ENCODE results near the gene NCR2.

Gene NCR2

GRCh38 chr6:41315203-41315602 is 20.2 kb upstream of the NCR2 start:
- Histone ChIP-seq H3K4me1 (ENCODE audit: control insufficient read depth in 1 of 2, insufficient read depth in 1 of 2, low read depth in 1 of 2, low read length in 1 of 2) (peaks cover 9 to 10% of the 10 kb centered on the region in 2 experiments), H3K27me3 (peaks cover 48% of the 10 kb centered on the region), H3K36me3 (no peaks in the 10 kb centered on the region), H3K4me3 (ENCODE audit: low read depth in 1 of 2, low read length in 1 of 2) (no peak overlapping the region), H3K9me3 (no peaks in the 10 kb centered on the region), H3K27ac (no peak overlapping the region)
- TF ChIP-seq CTCF (IDR thresholded peaks at IDR 0.05), result no peak

- no peaks in the 10 kb centered on the region for H3K9me3 ChIP-seq
- H3K4me1 ChIP-seq (ENCODE audit: control insufficient read depth in 1 of 2, insufficient read depth in 1 of 2, low read depth in 1 of 2, low read length in 1 of 2), result peaks cover 9 to 10% of the 10 kb centered on the region in 2 experiments
- H3K36me3 ChIP-seq, result no peaks in the 10 kb centered on the region
- peaks cover 48% of the 10 kb centered on the region for H3K27me3 ChIP-seq
- no peak overlapping the region for H3K4me3 ChIP-seq (ENCODE audit: low read depth in 1 of 2, low read length in 1 of 2)
- TF ChIP-seq CTCF (IDR thresholded peaks at IDR 0.05), result no peak
- H3K27ac ChIP-seq, result no peak overlapping the region
Observed at GRCh38 chr6:41315943-41316620, 19.3 kb upstream of the NCR2 start.

DNA sequence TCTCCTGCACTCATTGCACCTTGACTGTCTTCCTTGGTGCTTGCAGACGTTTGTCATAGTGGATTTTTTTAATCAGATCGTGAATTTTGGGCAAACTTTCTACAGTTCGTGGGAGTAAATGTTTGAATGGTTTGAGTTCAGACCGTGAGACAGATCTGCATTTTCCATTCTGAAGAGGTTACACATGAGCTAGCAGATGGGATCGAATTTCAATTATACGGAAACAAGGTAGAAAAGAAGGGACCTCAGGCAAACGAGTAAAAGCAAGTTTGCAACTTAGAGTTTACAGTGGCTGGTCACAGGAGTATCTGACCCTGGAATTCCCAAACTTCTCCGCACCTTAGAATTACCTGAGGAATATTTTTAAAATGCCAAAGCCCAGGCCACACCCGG is 17.2 kb upstream of the NCR2 start:
- Histone ChIP-seq H3K4me3 (ENCODE audit: low read depth in 1 of 2, low read length in 1 of 2) (peak overlapping the region; percentile 45 to 49), H3K27me3 (peaks cover 39% of the 10 kb centered on the region), H3K9me3 (no peaks in the 10 kb centered on the region), H3K36me3 (no peaks in the 10 kb centered on the region), H3K27ac (peak overlapping the region; percentile 48), H3K4me1 (ENCODE audit: control insufficient read depth in 1 of 2, insufficient read depth in 1 of 2, low read depth in 1 of 2, low read length in 1 of 2) (peaks cover 9 to 10% of the 10 kb centered on the region in 2 experiments)
- TF ChIP-seq CTCF (IDR thresholded peaks at IDR 0.05), result no peak

DNA sequence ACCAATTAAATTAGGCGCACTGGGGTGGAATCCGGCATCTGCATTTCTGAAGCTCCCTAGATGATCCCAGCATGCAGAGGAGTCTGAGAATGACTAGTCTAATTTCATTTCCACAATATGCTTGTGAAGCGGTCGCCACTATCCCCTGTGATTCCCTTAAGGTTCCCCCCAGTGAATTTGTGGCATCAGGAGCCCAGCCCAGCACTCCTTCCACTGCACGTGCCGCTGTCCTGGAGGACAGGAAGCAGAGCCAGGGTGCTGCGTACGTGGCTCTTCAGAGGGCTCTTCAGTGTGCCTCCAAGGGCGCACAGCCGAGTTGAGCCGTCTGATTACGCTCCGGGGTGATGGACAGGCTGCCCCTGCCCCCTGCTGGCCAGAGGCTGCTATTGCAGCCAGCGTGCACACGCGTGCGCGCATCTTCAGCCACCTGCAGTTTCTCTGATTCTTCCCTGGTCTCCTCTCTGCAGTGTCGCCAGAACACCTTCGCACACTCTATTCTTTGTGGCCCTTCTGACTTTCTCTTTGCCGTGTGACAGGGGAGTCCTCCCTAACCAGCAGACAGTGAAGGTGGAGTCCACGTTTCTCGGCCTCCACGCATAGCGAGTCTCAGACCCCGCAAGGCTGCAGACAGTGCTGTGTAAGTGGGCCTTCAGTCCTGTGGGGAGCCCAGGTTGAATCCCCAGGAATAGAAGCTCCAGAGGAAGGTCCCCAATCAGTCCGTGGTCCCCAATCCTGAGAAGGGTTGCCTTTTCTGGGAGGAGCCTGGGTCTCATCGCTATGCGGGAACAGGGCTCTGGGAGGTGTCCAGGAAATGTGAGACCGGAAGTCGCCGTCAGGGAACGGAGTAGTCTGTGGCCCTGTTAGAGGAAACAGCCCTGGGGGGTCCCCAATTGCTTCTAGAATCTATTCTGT is 16.5 kb upstream of the NCR2 start:
- Histone ChIP-seq H3K36me3 (no peaks in the 10 kb centered on the region), H3K9me3 (no peaks in the 10 kb centered on the region), H3K4me1 (ENCODE audit: control insufficient read depth in 1 of 2, insufficient read depth in 1 of 2, low read depth in 1 of 2, low read length in 1 of 2) (peaks cover 9 to 10% of the 10 kb centered on the region in 2 experiments), H3K4me3 (ENCODE audit: low read depth in 1 of 2, low read length in 1 of 2) (peak overlapping the region; percentile 45 to 49), H3K27me3 (peaks cover 33% of the 10 kb centered on the region), H3K27ac (peak overlapping the region; percentile 48)
- TF ChIP-seq CTCF (IDR thresholded peaks at IDR 0.05), result peak; percentile 99

- no peak for TF ChIP-seq CTCF (IDR thresholded peaks at IDR 0.05)
- Histone ChIP-seq H3K36me3 (no peaks in the 10 kb centered on the region), H3K4me3 (ENCODE audit: low read depth in 1 of 2, low read length in 1 of 2) (no peak overlapping the region), H3K27me3 (peaks cover 32% of the 10 kb centered on the region), H3K9me3 (no peaks in the 10 kb centered on the region), H3K4me1 (ENCODE audit: control insufficient read depth in 1 of 2, insufficient read depth in 1 of 2, low read depth in 1 of 2, low read length in 1 of 2) (peaks cover 9 to 10% of the 10 kb centered on the region in 2 experiments), H3K27ac (no peak overlapping the region)
Observed at GRCh38 chr6:41321183-41321582, 14.2 kb upstream of the NCR2 start.
